ENCODE data around the gene CDK12.

- no peak for TF ChIP-seq CTCF (IDR thresholded peaks at IDR 0.05)
- no peak for TF ChIP-seq POLR2A (IDR thresholded peaks at IDR 0.05)
Measured at GRCh38 chr17:39483506-39483905, 22.2 kb downstream of the CDK12 start.

All from body of pancreas (tissue), 4 donors.